Measurements from ENCODE around the gene ELF5.

Gene ELF5

GRCh38 chr11:34519595-34520235 lies 6.1 kb upstream of the ELF5 start:
- DNase-seq = no peak

GRCh38 chr11:34516247-34517040 lies 2.9 kb upstream of the ELF5 start:
- DNase-seq = no peak

GRCh38 chr11:34514597-34514996 lies 1.0 kb upstream of the ELF5 start:
- no peak for DNase-seq

- peak; percentile 67 for DNase-seq
Observed at GRCh38 chr11:34512840-34513681, 533 bp downstream of the ELF5 start.

- DNase-seq = no peak
Observed at GRCh38 chr11:34510673-34511072, 2.9 kb downstream of the ELF5 start.

GRCh38 chr11:34510218-34510617 lies 3.4 kb downstream of the ELF5 start:
- no peak for DNase-seq

GRCh38 chr11:34509336-34509876 lies 4.2 kb downstream of the ELF5 start:
- peak; percentile 46 for DNase-seq

- peak; percentile 55 for DNase-seq
Observed at GRCh38 chr11:34508524-34508923, 5.1 kb downstream of the ELF5 start.

GRCh38 chr11:34507610-34508009 lies 6.0 kb downstream of the ELF5 start:
- no peak for DNase-seq

- DNase-seq = no peak
Observed at GRCh38 chr11:34507156-34507555, 6.4 kb downstream of the ELF5 start.

GRCh38 chr11:34505874-34506273 lies 7.7 kb downstream of the ELF5 start:
- DNase-seq = no peak

GRCh38 chr11:34502949-34503348 lies 10.6 kb downstream of the ELF5 start:
- DNase-seq = no peak

- no peak for DNase-seq
Observed at GRCh38 chr11:34501949-34502348, 11.6 kb downstream of the ELF5 start.

GRCh38 chr11:34501500-34501899 lies 12.1 kb downstream of the ELF5 start:
- DNase-seq = no peak

GRCh38 chr11:34499719-34500500 lies 13.7 kb downstream of the ELF5 start:
- DNase-seq = no peak

GRCh38 chr11:34495724-34496377 lies 17.7 kb downstream of the ELF5 start:
- DNase-seq = no peak

- DNase-seq = no peak
Observed at GRCh38 chr11:34495239-34495723, 18.3 kb downstream of the ELF5 start.

- no peak for DNase-seq
Observed at GRCh38 chr11:34493926-34494595, 19.5 kb downstream of the ELF5 start.

- no peak for DNase-seq
Observed at GRCh38 chr11:34493468-34493867, 20.1 kb downstream of the ELF5 start.

- peak; percentile 84 for DNase-seq
Observed at GRCh38 chr11:34492806-34493414, 20.7 kb downstream of the ELF5 start.

- DNase-seq = peak; percentile 11
Observed at GRCh38 chr11:34490304-34490703, 23.3 kb downstream of the ELF5 start.

Data from NCI-H82 (cell line).